Measurements from ENCODE around the gene THSD7A. TPM values are rescaled to one million over a fixed set of nuclear protein-coding genes. Genes with fewer than 3 reads are reported as not detected.

THSD7A gene
- total RNA-seq, 1 donor from 2014 or later = 14.3 TPM

- H3K36me3 Mint-ChIP-seq = no peaks in the 10 kb centered on the region
- H3K4me3 Mint-ChIP-seq = no peak overlapping the region
- no peaks in the 10 kb centered on the region for H3K27me3 Mint-ChIP-seq
- TF ChIP-seq CTCF (conservative IDR thresholded peaks at IDR 0.05) = no peak
- DNase-seq (ENCODE audit: extremely low spot score, unreplicated experiment) = no peak
- H3K27ac Mint-ChIP-seq = no peak overlapping the region
- peaks cover 5% of the 10 kb centered on the region for H3K4me1 Mint-ChIP-seq (ENCODE audit: unreplicated experiment)
- H3K9me3 Mint-ChIP-seq = no peaks in the 10 kb centered on the region
Measured at GRCh38 chr7:11667810-11668185, 164.2 kb downstream of the THSD7A start.

DNA sequence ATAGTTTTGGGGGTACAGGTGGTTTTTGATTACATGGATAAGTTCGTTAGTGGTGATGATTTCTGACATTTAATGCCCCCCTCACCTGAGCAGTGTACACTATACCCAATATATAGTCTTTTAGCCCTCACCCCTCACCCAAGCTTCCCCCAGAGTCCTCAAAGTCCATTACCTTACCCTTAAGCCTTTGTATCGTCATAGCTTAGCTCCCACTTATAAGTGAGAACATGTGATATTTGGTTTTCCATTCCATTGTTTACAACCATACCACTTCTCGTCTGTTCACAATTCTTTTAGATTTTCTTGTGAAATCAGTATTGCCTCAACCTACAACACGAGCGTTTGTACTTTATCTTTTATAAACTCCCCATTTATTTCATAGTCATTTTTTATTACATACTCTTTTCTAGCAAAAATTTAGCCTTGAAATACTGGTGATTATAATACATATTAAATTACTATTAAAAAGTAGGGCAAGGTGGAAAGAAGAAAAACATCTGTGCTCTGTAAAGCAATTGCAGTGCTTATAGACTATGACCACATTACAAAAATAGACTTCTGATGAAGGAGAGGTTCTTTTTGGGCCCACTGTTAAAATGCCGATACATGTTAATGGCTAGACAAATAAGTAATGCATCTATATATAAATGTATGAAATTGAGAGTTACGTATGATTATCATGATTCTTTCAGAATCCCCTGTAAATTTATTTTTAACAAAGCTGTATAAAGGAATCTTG lies 164.8 kb downstream of the THSD7A start:
- no peaks in the 10 kb centered on the region for H3K36me3 Mint-ChIP-seq
- peaks cover 5% of the 10 kb centered on the region for H3K4me1 Mint-ChIP-seq (ENCODE audit: unreplicated experiment)
- H3K27me3 Mint-ChIP-seq = no peaks in the 10 kb centered on the region
- no peak for TF ChIP-seq CTCF (conservative IDR thresholded peaks at IDR 0.05)
- no peak for DNase-seq (ENCODE audit: extremely low spot score, unreplicated experiment)
- no peak overlapping the region for H3K27ac Mint-ChIP-seq
- H3K4me3 Mint-ChIP-seq = no peak overlapping the region
- no peaks in the 10 kb centered on the region for H3K9me3 Mint-ChIP-seq

- Mint-ChIP-seq H3K4me3 (no peak overlapping the region), H3K4me1 (ENCODE audit: unreplicated experiment) (peaks cover 5% of the 10 kb centered on the region), H3K9me3 (no peaks in the 10 kb centered on the region), H3K27ac (no peak overlapping the region), H3K36me3 (no peaks in the 10 kb centered on the region), H3K27me3 (no peaks in the 10 kb centered on the region)
- DNase-seq (ENCODE audit: extremely low spot score, unreplicated experiment) = no peak
- TF ChIP-seq CTCF (conservative IDR thresholded peaks at IDR 0.05) = no peak
Measured at GRCh38 chr7:11665357-11665756, 166.6 kb downstream of the THSD7A start.

DNA sequence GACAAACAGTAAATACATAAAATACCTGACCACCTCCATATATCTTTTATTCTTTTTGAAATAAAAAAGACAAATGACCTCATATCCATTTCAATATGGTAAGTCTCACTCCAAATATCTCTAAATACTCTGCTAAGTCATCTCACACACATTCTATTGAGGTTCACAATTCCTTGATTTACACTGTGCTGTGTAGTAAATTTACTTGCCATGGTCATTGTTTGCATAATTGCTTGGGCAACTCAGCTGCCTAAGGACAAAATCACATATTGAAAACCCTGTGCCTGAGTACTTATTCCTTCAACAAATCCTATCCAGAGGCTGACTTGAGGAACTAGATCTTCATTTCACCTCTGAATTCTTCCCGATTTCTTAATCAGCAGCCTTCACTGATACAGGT lies 176.4 kb downstream of the THSD7A start:
- TF ChIP-seq CTCF (conservative IDR thresholded peaks at IDR 0.05) = no peak
- DNase-seq (ENCODE audit: extremely low spot score, unreplicated experiment) = no peak

GRCh38 chr7:11655163-11655562 lies 176.8 kb downstream of the THSD7A start:
- no peak for TF ChIP-seq CTCF (conservative IDR thresholded peaks at IDR 0.05)
- Mint-ChIP-seq H3K4me3 (no peak overlapping the region), H3K9me3 (no peaks in the 10 kb centered on the region), H3K4me1 (ENCODE audit: unreplicated experiment) (no peaks in the 10 kb centered on the region), H3K27me3 (no peaks in the 10 kb centered on the region), H3K27ac (no peak overlapping the region), H3K36me3 (no peaks in the 10 kb centered on the region)
- no peak for DNase-seq (ENCODE audit: extremely low spot score, unreplicated experiment)

More for the DNA sequence above, 176.4 kb downstream of the THSD7A start:
- Mint-ChIP-seq H3K4me3 (no peak overlapping the region), H3K27me3 (no peaks in the 10 kb centered on the region), H3K36me3 (no peaks in the 10 kb centered on the region), H3K9me3 (no peaks in the 10 kb centered on the region), H3K4me1 (ENCODE audit: unreplicated experiment) (no peaks in the 10 kb centered on the region), H3K27ac (no peak overlapping the region)

Data from type B pancreatic cell (in vitro differentiated cells).